GM19043 (cell line): ENCODE measurements around the gene USP7.
"Not testable (repeated sequence)": the region's sequence is repeated elsewhere in the genome, so short reads cannot be mapped to it uniquely, and the experiment has no call there.

Experiments used
- ATAC-seq: cut with Tn5 transposase; IDR thresholded peaks from one replicate; pipeline ENCODE4 v1.9.1; 2021; ENCODE audit warnings: low read depth; ENCODE audit not compliant: unreplicated experiment

USP7 gene

DNA sequence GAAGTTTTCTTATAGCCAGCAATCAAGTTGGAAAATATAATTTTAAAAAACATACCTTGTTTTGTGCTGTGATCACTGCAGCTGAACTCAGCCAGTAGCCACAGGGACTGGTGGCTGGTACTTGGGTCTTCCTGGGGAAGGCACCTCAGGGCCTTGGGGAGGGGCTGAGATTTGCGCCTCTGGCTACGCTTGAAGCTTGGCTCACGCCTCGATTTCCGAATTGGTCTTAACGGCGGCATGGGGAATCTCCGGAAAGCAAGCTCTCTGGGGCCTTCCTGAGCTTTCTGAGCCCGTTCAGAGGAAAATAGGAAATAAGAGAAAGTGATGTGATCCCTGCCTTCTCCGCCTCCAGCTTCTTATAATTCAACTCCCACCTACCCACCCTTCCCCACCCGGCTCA, 11.3 kb upstream of the USP7 start:
- ATAC-seq = no peak

DNA sequence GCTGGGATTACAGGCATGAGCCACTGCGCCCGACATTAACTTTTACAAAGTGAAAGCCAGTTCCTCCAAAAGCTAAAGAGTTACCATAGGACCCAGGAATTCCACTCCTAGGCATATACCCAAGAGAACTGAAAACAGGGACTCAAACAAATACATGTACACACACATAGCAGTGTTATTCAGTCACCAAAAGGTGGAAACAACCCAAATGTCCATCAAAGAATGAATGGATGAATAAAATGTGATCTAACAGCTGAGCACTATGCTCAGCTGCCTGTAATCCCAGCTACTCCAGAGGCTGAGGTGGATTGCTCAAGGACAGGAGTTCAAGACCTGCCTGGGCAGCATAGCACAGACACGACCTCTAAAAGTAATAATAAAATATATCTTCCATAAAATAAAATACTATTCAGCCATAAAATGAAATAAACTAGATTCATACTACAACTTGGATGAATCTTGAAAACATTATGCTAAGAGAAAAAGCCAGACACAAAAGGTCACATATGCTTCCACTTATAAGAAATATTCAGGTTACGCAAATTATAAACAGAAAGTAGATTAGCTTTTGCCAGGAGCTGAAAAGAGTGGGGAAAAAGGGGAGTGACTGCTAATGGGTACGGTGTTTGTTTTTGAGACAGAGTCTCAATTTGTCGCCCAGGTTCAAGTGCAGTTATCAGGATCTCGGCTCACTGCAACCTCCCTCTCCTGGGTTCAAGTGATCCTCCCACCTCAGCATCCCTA, 9.3 kb upstream of the USP7 start:
- no peak for ATAC-seq

DNA sequence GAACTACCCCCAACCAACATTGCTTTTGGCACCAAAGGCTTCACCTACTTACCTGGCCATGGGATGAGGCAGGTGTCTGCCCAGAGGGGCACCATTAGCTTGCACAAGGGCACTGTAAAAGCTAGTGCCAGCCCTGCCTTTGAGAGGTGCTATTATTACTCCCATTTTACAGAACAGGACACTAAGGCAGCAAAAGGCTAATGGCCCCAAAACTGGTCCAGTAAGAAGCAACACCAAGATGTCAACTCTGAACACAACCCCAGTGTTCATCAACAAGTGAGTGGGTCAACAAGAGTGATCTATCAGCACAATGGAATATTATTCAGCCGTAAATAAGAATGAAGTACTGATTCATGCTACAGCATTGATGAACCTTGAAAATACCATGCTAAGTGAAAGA, 7.7 kb upstream of the USP7 start:
- no peak for ATAC-seq

DNA sequence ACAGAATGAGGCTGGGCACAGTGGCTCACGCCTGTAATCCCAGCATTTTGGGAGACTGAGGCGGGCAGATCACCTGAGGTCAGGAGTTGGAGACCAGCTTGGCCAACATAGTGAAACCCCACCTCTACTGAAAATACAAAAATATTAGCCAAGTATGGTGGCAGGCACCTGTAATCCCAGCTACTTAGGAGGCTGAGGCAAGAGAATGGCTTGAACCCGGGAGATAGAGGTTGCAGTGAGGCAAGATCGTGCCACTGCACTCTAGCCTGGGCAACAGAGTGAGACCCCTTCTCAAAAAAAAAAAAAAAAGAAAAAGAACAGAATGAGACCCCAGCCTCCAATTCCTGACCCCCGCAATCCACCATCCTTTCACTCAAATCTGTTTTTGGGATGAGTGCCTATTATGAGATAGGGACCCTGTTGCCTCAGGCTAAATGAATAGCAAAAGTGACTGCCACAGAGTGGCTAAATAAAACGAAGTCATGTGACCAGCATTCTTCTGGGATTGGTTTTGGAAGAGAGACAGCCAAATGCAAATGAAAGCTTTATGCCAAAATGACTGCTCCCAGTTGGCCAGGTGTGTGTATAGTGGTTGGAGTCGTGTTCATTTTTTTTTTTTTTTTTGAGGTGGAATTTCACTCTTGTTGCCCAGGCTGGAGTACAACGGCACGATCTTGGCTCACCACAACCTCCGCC, 5.6 kb upstream of the USP7 start:
- ATAC-seq = not testable (repeated sequence)

- ATAC-seq = not testable (repeated sequence)
Measured at GRCh38 chr16:8968054-8968453, 4.3 kb upstream of the USP7 start.

- no peak for ATAC-seq
Measured at GRCh38 chr16:8967132-8967821, 3.6 kb upstream of the USP7 start.

- no peak for ATAC-seq
Measured at GRCh38 chr16:8966817-8967131, 3.1 kb upstream of the USP7 start.

DNA sequence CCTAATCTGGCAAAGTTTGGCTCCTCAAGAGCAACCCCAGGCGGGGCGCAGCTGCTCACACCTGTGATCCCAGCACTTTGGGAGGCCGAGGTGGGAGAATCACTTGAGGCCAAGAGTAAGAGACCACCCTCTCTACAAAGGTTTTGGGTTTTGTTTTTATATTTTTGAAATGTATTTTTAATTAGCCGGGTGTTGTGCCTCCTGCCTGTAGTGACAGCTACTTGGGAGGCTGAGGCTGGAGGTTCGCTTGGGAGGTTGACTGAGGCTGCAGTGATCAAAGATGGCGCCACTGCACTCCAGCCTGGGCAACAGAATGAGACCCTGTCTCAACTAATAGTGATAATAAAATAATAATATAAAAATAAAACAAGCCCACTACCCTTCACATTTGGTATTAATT, 756 bp upstream of the USP7 start:
- no peak for ATAC-seq

GRCh38 chr16:8963010-8963820, 491 bp downstream of the USP7 start:
- ATAC-seq = no peak

- ATAC-seq = peak; percentile 32
Measured at GRCh38 chr16:8962393-8963009, 1.2 kb downstream of the USP7 start.

DNA sequence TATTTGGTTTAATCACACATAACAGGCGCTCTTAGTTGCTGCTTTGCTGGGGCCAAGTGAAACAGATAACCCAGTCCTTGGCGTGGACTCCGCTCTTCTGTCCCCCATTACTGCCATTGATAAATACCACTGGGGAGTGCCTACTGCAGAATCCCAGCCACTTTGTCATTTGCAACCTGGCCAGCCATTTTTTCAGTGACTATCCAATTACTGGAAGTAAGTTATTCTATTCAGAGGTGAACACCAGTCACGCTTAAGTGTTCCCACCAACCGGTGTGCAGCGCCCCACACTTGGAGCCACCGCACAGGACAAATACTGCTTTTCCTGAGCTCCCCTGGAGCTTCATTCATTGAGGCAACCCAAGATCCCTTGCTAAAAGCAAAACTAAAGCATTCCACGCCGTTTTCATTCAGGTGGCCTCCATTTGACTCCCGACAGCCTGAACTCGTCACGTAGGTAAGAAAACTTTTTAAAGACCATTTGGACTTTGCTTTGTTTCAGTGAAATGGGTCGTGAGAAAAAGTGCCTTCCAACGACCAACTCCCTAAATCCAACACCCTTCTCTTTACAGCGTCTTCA, 1.8 kb downstream of the USP7 start:
- no peak for ATAC-seq

DNA sequence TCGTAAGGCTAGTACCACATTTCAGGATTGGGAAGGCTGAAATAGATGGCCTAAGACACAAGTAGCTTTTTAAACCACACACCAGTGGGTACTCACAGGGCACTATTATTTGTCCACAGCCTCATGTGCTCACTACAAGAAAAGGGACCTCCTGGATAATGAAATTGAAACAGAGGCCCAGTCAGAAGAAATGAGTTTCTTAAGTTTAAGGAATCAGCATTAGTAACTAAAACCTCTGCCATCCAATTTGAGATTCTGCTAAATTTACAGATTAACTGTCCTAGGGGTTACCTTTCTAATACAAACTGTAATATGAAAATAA, 3.0 kb downstream of the USP7 start:
- ATAC-seq = no peak

DNA sequence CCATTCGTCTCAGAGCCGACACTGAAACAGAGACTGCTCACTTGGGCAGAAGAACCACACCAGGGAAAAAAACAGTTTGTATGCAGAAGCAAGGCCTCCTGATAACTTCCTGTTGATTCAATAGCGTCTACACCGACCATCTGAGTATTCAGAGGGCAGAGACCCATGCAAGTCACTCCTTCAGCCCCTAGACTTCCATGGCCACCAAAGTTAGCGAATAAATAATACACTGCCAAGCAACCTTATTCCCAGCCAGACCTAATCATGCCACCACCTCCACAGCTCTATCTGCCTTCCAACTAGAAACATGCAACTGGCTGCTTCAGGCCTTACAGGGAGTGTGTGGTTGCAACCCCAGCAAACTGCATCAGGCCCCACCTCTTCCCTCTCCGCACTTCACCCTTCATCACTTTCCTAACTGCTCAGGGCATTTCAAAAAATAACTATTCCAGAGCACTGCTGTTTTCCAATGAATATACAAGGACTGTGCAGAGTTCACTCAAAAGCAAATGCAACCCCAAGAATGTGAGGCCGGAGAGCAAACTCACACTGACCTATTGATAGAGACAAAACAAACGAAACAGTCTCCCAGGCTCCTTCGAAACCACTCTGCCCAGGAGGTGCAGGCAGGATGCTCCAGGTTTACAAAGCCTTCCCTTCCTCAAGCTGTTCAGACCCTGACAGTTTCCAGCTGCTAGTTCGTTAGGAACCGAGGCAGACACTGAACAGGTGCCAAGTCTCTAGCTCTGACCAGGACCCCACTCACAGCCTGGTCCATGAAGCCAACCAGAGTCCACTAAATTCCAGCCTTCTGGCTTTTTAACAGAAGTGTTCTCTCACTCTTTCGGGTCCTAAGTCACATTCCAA, 3.6 kb downstream of the USP7 start:
- ATAC-seq = no peak

GRCh38 chr16:8958344-8959167, 5.2 kb downstream of the USP7 start:
- ATAC-seq = no peak

- no peak for ATAC-seq
Measured at GRCh38 chr16:8957509-8958157, 6.1 kb downstream of the USP7 start.

DNA sequence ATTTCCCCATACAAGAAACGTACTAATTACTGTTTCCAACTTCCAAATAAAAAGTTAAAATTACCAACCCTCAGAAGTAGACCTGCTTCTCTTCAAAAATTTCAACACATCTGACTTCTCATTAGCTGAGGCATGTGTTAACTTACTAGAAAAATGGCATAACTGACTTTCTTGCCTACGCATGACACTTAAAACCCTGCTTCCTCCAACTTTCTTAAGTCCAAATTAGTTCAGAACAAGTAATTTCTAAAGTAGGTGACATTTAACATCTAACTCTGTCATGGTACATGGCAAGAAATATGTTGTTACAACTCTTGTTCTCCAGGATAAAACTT, 6.7 kb downstream of the USP7 start:
- ATAC-seq = no peak

- no peak for ATAC-seq
Measured at GRCh38 chr16:8956265-8957062, 7.2 kb downstream of the USP7 start.
